ENCODE data around the gene ORC4.

GRCh38 chr2:147927053-147927588, 93.4 kb downstream of the ORC4 start:
- no peak for TF ChIP-seq EZH2 (IDR thresholded peaks at IDR 0.05; ENCODE audit: borderline replicate concordance)
- no peak for TF ChIP-seq CTCF (IDR thresholded peaks at IDR 0.05; ENCODE audit: poor library complexity)
- TF ChIP-seq EZH2phosphoT487 (IDR thresholded peaks at IDR 0.05; ENCODE audit: low read depth, severe bottlenecking, unreplicated experiment): no peak
